GM21723 (cell line): Measurements from ENCODE around the gene OR6A2.

ENCODE experiments used
- ATAC-seq: cut with Tn5 transposase; IDR thresholded peaks from one replicate; pipeline ENCODE4 v1.9.1; 2021; ENCODE audit warnings: mild to moderate bottlenecking, moderate library complexity; ENCODE audit not compliant: unreplicated experiment

The OR6A2 gene

DNA sequence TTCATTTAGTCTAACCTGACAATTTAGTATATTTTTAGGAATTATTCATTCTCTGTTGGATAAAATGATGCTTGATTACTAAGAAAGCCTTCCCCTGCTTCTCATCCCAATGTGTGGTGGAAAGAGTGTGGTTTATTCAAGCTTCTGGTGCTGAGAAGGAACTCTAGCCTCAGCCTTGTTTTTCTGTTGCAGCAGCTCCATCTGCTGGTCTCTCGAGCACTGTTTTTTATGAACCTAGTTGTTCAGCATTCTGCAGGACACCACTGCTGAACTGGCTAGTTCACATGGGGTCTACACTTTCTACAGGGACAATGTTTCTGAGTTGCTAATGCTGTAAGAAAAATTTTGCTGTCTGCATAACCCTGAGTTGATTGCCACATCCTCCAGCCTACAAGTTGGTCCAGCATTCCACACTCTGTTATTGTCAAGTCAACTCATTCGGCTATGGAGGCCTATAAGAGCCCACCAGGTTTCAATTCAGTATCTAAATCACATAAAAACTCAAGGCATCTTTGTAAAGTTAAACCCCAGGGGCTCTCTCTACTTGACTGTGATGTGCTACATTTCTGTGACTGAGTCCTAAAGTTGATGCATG is 42.0 kb downstream of the OR6A2 start:
- peak; percentile 90 for ATAC-seq

DNA sequence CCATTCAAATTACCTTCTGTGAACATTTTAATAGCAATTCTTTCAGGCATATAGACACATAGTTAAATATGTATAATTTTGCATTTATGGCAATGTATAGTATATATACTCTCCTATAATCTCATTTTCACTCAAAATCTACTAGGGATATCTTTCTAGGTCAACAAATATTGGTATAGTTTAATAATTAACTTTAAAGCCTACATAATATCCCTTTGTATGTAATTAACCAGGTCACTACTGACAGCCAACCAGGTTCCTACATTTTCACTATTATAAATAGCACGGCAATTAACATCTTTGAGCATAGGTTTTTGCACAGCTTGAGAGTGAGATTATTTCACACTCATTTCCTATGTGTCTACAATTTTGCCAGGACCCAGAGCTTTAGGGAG is 43.5 kb downstream of the OR6A2 start:
- ATAC-seq = no peak

GRCh38 chr11:6755303-6755952 is 44.1 kb downstream of the OR6A2 start:
- no peak for ATAC-seq

DNA sequence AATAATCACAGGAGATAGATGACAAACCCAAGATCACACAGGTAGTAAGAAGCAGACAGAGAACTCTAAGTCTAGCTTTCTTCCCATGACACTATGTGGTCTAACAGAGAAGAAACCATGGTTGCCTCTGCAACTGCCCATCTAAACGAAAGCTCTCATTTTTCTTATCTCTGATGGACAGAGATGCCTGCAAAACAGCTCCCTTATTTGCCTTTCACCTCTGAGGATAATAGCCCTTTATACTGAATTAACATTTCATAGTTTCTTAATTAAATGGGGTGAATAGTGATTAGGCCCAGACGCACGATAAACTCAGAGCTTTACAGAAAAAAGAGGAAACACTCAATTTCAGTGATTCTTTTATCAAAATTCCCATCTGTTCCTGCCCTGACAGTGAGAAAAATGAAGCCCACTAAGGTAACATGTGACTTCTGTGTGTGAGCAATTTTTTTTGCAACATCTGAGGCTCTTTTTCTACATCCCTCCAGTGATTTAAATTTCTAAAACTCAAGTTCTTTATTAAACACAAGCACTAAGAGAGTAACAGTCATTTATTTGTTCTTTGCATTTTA is 52.3 kb downstream of the OR6A2 start:
- ATAC-seq = no peak

DNA sequence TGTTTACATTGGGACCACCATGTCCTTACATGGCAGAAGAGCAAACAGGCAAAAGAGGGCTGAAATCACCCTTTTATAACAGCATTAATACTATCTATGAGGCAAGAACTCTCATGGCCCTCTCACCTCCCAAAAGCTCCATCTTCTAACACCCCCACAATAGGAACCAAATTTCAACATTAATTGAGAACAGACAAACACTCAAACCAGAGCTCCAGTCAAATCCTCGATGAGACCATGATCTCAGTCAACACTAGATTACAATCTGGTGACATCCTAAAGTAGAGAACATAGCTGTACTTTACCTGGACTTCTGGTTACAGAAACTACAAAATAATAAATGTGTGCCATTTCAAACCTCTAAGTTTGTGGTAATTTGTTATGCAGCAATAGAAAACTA is 52.9 kb downstream of the OR6A2 start:
- ATAC-seq = no peak

GRCh38 chr11:6746086-6746618 is 53.3 kb downstream of the OR6A2 start:
- ATAC-seq = peak; percentile 85

- peak; percentile 67 for ATAC-seq
Observed at GRCh38 chr11:6745465-6746015, 53.9 kb downstream of the OR6A2 start.

- no peak for ATAC-seq
Observed at GRCh38 chr11:6745018-6745417, 54.5 kb downstream of the OR6A2 start.

- ATAC-seq = no peak
Observed at GRCh38 chr11:6742260-6742659, 57.2 kb downstream of the OR6A2 start.
